Endometrium (tissue), 2 donors: ENCODE results near the gene RTBDN.

Experiments used
- FAIRE-seq: peaks from 2 replicates; lab custom pipeline; 2012; peaks lifted over from hg19 to GRCh38; lab: Jason Lieb, UNC
- donor health status: control.
- donor health status: control.

The RTBDN gene

GRCh38 chr19:12834566-12834943 lies at the start of gene RTBDN:
TSS of gene RTBDN (minus strand) at chr19:12834579. CDS start at chr19:12829979, 4,600 bp downstream.
- no peak for FAIRE-seq

- FAIRE-seq, result no peak
Observed at GRCh38 chr19:12882589-12882988, 48.2 kb upstream of the RTBDN start.

DNA sequence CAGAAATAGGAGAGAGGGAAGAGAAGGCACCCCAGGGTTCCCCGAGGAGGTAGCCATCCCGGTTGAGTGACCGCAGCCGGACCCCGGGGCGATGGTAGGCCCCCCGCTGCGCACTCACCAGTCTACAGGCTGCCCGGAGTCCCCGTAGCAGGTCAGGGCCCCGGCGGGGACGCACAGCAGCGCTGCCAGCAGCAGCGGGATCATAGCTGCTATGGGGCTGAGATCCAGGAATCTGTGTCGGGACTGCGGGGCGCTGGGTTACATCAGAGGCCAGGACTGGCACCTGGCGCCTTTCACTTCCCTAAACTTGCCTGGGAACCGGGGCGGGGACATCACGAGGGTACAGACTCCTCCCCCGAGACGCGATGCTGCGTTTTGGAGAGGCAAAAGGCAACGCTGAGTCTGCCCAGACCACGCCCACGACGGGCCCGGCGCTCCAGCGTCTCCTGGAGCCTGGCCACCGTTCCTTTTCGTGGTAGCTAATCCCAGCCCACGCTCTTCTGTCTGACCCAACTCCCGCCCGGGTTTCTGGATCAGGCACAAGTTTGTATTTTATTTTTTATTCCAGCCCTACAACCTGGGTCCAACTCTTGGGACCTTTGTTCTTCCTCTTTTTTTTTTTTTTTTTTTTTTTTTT lies 46.9 kb upstream of the RTBDN start, which contains the start of gene DNASE2:
DNASE2 (minus strand) TSS at position 278 of the 637 bp plus-strand sequence; CDS start at position 204, 74 bp downstream.
- FAIRE-seq, result peak; percentile 77

DNA sequence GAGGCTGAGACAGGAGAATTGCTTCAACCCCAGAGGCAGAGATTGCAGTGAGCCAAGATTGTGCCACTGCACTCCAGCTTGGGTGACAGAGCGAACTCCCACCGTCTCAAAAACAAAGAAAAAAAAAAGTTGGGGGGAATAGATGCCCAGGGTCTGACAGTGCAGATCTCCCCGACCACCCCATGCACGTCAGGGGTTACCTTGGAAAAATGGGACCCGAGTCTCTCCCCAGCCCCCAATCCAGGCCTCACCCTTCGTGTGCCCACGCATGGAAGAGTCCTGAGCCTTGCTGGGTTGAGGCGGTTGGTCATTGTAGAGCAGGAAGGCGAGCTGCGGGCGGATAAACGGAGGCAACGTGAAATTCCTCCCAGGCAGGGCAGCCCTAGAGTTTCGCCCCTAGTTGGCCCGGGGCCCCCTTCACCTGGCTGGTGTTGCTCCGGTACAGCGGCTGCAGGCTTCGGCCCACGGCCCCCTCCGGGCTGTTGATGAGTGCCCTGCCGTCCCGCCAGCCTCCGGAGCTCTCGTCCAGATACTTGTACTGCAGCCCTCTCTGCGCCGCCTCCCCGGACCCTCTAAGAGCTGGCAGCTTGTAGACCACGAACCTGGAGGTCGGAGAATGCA lies 46.3 kb upstream of the RTBDN start:
- FAIRE-seq, result no peak

DNA sequence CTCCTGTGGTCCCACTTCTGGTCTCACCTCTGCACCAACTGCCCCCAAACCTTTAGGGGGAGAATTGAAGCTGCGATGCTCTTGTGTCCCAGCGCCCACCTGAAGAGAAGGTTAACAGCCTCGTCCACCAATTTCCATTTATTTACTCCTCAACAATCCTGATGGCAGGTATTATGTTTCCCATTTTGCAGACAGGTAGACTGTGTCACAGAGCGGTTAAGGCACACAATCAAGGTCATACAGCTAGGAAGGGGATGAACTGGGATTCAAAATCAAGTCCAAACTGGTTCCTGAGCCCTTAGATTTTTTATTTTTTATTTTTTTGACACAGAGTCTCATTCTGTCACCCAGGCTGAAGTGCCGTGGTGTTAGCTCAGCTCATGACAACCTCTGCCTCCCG lies 40.7 kb upstream of the RTBDN start:
- FAIRE-seq, result no peak

DNA sequence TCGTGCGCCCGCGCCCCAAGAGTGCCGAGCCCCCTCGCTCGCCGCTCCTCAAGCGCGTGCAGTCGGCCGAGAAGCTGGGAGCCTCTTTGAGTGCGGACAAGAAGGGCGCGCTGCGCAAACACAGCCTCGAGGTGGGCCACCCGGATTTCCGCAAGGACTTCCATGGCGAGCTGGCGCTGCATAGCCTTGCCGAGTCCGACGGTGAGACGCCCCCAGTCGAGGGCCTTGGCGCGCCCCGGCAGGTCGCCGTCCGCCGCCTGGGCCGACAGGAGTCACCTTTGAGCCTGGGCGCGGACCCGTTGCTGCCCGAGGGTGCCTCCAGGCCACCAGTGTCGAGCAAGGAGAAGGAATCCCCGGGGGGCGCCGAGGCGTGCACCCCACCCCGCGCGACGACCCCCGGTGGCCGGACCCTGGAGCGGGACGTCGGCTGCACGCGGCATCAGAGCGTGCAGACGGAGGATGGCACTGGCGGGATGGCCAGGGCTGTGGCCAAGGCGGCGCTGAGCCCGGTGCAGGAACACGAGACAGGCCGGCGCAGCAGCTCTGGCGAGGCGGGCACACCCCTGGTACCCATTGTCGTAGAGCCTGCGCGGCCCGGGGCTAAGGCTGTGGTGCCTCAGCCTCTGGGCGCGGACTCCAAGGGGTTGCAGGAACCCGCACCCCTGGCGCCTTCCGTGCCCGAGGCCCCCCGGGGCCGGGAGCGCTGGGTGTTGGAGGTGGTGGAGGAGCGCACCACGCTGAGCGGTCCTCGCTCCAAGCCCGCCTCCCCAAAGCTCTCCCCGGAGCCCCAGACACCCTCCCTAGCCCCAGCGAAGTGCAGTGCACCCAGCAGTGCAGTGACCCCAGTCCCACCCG lies 39.7 kb upstream of the RTBDN start:
- FAIRE-seq, result no peak

DNA sequence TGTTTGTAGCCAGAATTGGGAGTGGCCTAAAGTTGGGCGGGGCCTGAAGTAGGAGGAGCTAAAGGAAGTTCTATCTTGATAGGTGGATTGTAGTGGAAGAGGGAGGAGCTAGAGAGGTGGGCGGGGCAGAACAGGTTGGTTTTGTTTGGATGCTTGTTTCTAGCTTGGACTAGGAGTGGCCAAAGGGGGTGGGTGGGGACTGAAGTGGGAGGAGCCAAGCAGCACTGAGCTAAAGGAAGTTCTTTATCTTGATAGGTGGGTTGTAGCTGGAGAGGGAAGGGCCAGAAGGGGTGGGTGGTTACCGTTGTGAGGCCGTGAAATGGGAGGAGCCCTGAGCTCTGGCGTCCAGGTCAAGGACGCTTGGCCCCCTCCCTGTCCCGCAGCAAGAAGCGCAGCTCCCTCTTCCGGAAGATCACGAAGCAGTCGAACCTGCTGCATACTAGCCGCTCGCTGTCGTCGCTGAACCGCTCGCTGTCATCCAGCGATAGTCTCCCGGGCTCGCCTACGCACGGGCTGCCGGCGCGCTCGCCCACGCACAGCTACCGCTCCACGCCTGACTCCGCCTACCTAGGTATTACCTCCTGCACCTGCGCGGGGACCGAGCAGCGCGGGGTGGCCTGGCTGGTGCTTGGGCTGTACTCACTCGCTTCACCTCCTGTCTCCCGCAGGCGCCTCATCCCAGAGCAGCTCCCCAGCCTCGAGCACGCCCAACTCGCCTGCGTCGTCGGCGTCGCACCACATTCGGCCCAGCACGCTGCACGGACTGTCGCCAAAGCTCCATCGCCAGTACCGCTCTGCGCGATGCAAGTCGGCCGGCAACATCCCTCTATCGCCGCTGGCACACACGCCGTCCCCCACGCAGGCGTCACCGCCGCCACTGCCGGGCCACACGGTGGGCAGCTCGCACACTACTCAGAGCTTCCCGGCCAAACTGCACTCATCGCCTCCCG lies 38.8 kb upstream of the RTBDN start:
- no peak for FAIRE-seq

DNA sequence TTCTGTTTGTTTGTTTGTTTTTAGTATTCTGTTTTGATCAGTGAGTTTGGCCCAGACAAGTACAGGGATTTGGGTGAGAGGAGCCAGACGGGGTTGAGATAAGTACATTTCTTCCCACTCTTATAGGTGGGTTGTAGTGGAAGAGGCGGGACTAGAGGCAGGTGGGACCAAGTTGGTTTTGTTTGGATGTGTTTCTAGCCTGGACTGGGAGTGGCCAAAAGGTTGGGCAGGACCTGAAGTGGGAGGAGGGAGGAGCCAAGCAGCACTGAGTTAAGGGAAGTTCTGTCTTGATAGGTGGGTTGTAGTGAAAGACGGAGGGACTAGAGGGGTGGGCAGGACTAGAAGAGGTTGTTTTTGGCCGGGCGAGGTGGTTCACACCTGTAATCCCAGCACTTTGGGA lies 37.9 kb upstream of the RTBDN start:
- FAIRE-seq, result no peak

DNA sequence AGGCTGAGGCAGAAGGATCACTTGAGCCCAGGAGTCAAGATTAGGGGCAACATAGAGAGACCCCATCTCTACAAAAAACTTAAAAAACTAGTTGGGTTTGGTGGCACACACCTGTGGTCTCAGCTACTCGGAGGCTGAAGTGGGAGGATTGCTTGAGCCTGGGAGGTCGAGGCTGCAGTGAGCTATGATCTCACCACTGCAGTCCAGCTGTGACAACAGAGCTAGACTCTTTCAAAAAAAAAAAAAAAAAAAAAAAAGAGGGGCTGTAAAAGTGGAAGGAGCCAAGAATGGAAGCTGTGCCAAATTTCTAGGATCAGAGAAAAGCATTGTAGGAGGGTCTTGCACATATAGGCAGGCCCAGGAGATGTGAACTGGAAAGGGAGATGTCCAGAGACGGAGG lies 37.3 kb upstream of the RTBDN start:
- FAIRE-seq, result no peak

GRCh38 chr19:12868540-12869112 lies 34.2 kb upstream of the RTBDN start:
- FAIRE-seq, result no peak

DNA sequence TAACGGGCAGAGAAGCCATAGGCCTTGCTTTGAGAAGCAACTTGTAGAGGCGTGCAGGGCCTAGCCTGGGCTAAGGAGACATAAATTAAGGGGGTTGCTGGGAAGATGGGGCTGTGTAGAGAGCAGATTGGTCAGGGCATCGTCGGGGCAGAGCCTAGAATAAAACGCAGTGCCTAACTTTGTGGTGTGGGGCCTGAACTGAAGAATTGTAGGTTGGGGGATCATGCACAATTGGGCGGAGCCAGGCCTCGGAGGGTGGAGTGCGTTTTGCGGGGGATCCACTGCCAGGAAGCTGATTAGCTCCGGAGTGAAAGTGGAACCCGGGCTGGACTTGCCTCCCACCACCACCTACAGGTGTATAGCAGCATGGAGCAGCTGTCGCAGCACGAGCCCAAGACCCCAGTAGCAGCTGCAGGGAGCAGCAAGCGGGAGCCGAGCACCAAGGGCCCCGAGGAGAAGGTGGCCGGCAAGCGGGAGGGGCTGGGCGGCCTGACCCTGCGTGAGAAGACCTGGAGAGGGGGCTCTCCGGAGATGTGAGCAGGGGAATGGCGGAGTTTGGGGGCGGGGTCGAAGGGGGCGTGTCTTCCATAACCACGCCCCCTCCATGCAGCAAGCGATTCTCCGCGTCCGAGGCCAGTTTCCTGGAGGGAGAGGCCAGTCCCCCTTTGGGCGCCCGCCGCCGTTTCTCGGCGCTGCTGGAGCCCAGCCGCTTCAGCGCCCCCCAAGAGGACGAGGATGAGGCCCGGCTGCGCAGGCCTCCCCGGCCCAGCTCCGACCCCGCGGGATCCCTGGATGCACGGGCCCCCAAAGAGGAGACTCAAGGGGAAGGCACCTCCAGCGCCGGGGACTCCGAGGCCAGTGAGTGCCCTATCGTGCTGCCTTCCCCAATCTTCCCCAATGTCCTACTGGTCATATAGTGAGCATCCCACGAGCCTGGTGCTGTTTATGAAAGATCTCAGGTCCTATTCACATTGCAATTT lies 33.0 kb upstream of the RTBDN start:
- FAIRE-seq, result no peak

DNA sequence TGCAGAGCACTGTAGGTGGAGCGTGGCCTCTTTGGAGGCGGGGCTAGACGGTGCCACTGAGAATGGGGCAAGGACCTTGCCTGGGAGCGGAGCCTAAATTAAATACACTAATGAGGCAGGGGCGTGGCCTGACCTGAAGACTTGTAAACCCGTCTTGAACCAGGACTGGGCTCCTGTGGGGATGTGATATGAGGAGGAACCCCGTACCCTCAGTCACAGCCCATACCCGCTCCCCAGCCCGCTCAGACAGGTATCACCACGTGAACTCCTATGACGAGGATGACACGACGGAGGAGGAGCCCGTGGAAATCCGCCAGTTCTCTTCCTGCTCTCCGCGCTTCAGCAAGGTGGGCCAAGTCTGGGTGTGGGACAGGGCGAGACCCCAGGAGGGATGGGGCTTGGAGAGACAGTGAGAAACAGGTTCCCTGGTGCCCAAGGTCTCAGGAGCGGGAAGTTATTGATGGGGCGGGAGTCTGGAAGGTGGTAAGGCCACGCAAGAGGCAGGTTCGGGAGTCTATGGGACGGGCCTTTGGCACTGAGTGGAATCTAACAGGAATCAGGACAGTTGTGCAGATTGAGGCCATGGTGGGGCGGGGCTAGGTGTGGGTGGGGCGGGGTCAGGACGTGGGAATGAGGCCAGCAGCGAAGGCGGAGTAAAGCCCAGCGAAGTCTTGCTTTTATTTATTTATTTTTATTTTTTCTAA lies 32.2 kb upstream of the RTBDN start:
- no peak for FAIRE-seq

- FAIRE-seq, result no peak
Observed at GRCh38 chr19:12865746-12866415, 31.5 kb upstream of the RTBDN start.

GRCh38 chr19:12864721-12865715 lies 30.6 kb upstream of the RTBDN start:
- no peak for FAIRE-seq

GRCh38 chr19:12864143-12864542 lies 29.8 kb upstream of the RTBDN start:
- no peak for FAIRE-seq

DNA sequence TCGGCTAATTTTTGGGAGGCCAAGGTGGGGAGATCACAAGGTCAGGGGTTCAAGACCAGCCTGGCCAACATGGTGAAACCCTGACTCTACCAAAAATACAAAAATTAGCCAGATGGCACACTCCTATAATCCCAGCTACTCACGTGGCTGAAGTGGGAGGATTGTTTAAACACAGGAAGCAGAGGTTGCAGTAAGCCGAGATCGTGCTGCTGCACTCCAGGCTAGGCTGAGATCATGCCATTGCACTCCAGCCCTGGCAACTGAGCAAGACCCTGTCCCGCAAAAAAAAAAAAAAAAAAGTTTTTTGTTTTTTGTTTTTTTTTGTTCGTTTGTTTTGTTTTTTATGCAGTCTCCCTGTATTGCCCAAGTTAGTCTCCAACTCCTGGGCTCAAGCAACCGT lies 25.2 kb upstream of the RTBDN start:
- no peak for FAIRE-seq

DNA sequence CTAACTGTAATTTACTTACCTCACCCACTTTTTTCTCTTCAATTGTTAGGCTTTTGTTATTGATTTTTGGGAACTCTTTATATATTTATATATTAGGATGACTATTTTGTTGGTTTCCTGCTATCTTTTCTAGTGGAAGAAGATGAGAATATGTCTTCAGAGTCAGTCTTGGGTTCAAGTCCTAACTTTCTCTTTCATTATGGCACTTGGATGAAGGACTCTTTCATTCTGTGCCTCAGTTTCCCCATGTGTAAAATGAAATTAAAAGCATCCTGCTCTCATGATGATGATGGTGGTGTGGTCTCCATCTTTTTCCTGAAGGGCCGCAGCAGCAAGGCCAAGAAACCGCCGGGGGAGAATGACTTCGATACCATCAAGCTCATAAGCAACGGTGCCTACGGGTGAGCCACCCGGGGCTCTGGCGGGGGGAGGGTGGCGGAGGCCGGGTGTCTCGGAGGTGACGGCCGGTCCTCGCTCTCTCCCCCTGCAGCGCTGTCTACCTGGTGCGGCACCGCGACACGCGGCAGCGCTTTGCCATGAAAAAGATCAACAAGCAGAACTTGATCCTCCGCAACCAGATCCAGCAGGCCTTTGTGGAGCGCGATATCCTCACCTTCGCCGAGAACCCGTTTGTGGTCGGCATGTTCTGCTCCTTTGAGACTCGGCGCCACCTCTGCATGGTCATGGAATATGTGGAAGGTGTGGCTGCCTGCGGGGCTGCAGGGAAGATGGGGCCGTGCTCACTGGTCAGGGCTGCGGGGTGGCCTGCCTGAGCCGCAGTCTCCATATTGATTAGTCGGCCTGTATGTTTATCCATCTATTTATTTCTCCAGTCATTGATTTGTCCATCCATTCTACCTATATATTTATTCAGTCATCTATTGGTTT lies 23.9 kb upstream of the RTBDN start:
- no peak for FAIRE-seq
